A673 (cell line): ENCODE data around the gene LHFPL2. TPM values are rescaled to one million over a fixed set of nuclear protein-coding genes. Genes with fewer than 3 reads are reported as not detected.

Experiments
- BruUV-seq: library from RNA; stranded (reverse); fragments of 400-500 nt; replicated peaks from 2 replicates; lab custom pipeline; 2021; lab: Mats Ljungman, UMichigan
- CTCF ChIA-PET: fragments of 300-600 bp; sonication (Branson Sonifier 250); formaldehyde crosslinking; loops from one replicate; lab custom pipeline; 2022; ENCODE audit warnings: antibody characterized with exemption; lab: Charles Lee
- POLR2A ChIA-PET: fragments of 300-600 bp; sonication (Branson Sonifier 250); formaldehyde crosslinking; loops from one replicate; lab custom pipeline; 2022; ENCODE audit warnings: antibody characterized with exemption; ENCODE audit not compliant: low non-redundant PET; lab: Charles Lee
- DNase-seq: peaks from one replicate; pipeline ENCODE4 v3.0.0-alpha.2; 2015; ENCODE audit warnings: low spot score
- H3K27ac ChIP-seq: fragments of 200-600 bp; sonication (generic); 2 replicates; pipeline ENCODE4 v1.5.1; 2016; ENCODE audit warnings: mixed run types, low read depth, mild to moderate bottlenecking, mixed read lengths, antibody characterized with exemption, low read length; ENCODE audit not compliant: poor library complexity, severe bottlenecking
- H3K27me3 ChIP-seq: fragments of 200-600 bp; sonication (generic); replicated peaks from 2 replicates; pipeline ENCODE4 v1.6.1; 2017; ENCODE audit warnings: mixed run types, low read depth, mild to moderate bottlenecking, mixed read lengths, antibody characterized with exemption, low read length; ENCODE audit not compliant: insufficient read depth, poor library complexity
- H3K36me3 ChIP-seq: fragments of 200-600 bp; sonication (generic); 2 replicates; pipeline ENCODE4 v1.6.1; 2016; ENCODE audit warnings: mixed run types, mild to moderate bottlenecking, mixed read lengths, antibody characterized with exemption, low read length; ENCODE audit not compliant: insufficient read depth, poor library complexity, severe bottlenecking
- H3K4me1 ChIP-seq: fragments of 200-600 bp; sonication (generic); 2 replicates; pipeline ENCODE4 v1.6.1; 2017; ENCODE audit warnings: mixed run types, mild to moderate bottlenecking, mixed read lengths, antibody characterized with exemption, low read length; ENCODE audit not compliant: insufficient read depth, poor library complexity, severe bottlenecking
- H3K4me3 ChIP-seq: fragments of 200-600 bp; sonication (generic); 2 replicates; pipeline ENCODE4 v1.5.1; 2016; ENCODE audit warnings: low read depth, mixed run types, mild to moderate bottlenecking, mixed read lengths, low read length; ENCODE audit not compliant: poor library complexity, severe bottlenecking
- H3K9me3 ChIP-seq: fragments of 200-600 bp; sonication (generic); 2 replicates; pipeline ENCODE4 v1.6.1; 2016; ENCODE audit warnings: mixed run types, low read depth, mild to moderate bottlenecking, mixed read lengths, antibody characterized with exemption, low read length; ENCODE audit not compliant: poor library complexity, severe bottlenecking
- EZH2 ChIP-seq: fragments of 200-600 bp; sonication (generic); IDR thresholded peaks from 2 replicates; pipeline ENCODE4 v1.6.1; 2017; ENCODE audit warnings: borderline replicate concordance, low read depth, mild to moderate bottlenecking, mixed read lengths, antibody characterized with exemption, low read length; ENCODE audit not compliant: poor library complexity, severe bottlenecking
- intact Hi-C: fragments of 100-400 bp; cut with micrococcal nuclease; formaldehyde crosslinking; loops from one replicate; pipeline ENCODE4 v1.10.0; 2022; ENCODE audit not compliant: unreplicated experiment
- total RNA-seq: library from RNA; stranded (reverse); gene quantifications from 2 replicates; pipeline ENCODE4 v1.2.3, GENCODE V29; 2021
- TF ChIP-seq, protein P1 (sequence below): fragments of 300-800, 200-600 bp; sonication (generic); conservative IDR thresholded peaks from 2 replicates; pipeline ENCODE4 v1.5.1; 2017; ENCODE audit warnings: low read depth, mild to moderate bottlenecking, antibody characterized with exemption, low read length, moderate library complexity, mixed read lengths

Gene LHFPL2
- total RNA-seq, 1 experiment from 2014 or later, result 6.2 TPM

DNA sequence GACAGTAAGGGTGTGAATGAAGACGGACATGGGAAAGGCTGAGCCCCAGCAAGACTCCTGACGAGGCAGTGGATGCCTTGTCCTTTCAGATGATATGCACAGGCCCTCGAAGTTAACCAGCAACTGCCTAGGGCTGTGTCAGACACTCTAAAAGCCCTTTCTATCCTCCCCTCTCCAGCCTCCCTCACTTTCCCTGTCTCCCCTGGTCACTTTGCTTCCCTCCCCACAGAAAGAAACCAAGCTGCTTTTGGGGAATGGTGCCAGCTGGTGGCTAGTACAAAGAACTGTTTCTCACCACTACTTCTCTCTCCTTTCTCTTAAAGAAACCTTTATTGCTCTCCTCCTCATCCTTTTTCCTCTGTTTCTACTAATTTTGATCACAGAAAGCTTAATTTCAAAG lies 21.4 kb downstream of the LHFPL2 start:
- no peak for DNase-seq
- no peak overlapping the region for H3K4me3 ChIP-seq
- BruUV-seq, result no TSS peak
- H3K36me3 ChIP-seq, result no peaks in the 10 kb centered on the region
- TF ChIP-seq, protein P1, sequence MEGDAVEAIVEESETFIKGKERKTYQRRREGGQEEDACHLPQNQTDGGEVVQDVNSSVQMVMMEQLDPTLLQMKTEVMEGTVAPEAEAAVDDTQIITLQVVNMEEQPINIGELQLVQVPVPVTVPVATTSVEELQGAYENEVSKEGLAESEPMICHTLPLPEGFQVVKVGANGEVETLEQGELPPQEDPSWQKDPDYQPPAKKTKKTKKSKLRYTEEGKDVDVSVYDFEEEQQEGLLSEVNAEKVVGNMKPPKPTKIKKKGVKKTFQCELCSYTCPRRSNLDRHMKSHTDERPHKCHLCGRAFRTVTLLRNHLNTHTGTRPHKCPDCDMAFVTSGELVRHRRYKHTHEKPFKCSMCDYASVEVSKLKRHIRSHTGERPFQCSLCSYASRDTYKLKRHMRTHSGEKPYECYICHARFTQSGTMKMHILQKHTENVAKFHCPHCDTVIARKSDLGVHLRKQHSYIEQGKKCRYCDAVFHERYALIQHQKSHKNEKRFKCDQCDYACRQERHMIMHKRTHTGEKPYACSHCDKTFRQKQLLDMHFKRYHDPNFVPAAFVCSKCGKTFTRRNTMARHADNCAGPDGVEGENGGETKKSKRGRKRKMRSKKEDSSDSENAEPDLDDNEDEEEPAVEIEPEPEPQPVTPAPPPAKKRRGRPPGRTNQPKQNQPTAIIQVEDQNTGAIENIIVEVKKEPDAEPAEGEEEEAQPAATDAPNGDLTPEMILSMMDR, result peak; percentile 30; the same call in 1 of the 2 replicates
- TF ChIP-seq EZH2, result no peak
- POLR2A ChIA-PET, result interaction anchor here (0.5 kb wide), 1 partner anchor 798 kb away, joined by 8 read pairs; no protein-coding TSS in a partner anchor
- H3K27me3 ChIP-seq, result no peaks in the 10 kb centered on the region
- no peaks in the 10 kb centered on the region for H3K4me1 ChIP-seq
- CTCF ChIA-PET, result no interaction called here
- no peaks in the 10 kb centered on the region for H3K9me3 ChIP-seq
- no peak overlapping the region for H3K27ac ChIP-seq
- intact Hi-C loops, result no loop called here

DNA sequence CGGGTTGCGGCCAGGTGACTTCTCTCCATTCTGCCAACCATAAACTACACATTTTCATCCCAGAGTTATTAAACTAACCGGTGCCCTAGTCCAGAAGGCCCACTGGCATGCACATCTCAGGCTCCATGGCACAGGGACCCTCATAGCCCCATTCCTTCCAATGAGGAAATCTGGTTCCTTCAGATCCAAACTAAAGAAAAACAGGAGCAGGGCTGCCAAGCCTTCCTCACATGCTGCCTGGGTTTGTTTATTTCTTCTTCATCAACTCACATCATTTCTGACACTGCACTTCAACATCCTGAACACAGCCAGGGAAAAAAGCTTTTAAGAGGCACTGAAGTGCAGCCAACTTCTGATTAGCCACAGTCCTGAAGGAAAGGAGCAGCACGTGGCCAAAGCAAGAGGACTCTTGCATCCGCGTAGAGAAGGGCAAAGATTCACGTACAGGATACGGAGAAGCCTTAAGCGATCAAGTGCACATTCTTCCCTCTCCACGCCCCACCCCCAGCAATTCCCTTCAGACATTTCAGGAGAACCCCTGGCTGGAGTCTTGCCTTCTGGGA lies 22.5 kb downstream of the LHFPL2 start:
- CTCF ChIA-PET, result no interaction called here
- POLR2A ChIA-PET, result no interaction called here
- Histone ChIP-seq H3K4me1 (no peaks in the 10 kb centered on the region), H3K27me3 (no peaks in the 10 kb centered on the region), H3K27ac (no peak overlapping the region), H3K36me3 (no peaks in the 10 kb centered on the region), H3K9me3 (no peaks in the 10 kb centered on the region), H3K4me3 (no peak overlapping the region)
- TF ChIP-seq, protein P1, result no peak
- no peak for TF ChIP-seq EZH2
- no TSS peak for BruUV-seq
- intact Hi-C loops, result no loop called here
- DNase-seq, result no peak

- H3K4me1 ChIP-seq, result no peaks in the 10 kb centered on the region
- H3K36me3 ChIP-seq, result no peaks in the 10 kb centered on the region
- ChIA-PET CTCF (no interaction called here), POLR2A (no interaction called here)
- no TSS peak for BruUV-seq
- H3K4me3 ChIP-seq, result no peak overlapping the region
- H3K9me3 ChIP-seq, result no peaks in the 10 kb centered on the region
- intact Hi-C loops, result no loop called here
- H3K27me3 ChIP-seq, result no peaks in the 10 kb centered on the region
- DNase-seq, result no peak
- TF ChIP-seq EZH2, result no peak
- TF ChIP-seq, protein P1, result no peak
- no peak overlapping the region for H3K27ac ChIP-seq
Observed at GRCh38 chr5:78624992-78625391, 23.6 kb downstream of the LHFPL2 start.
